K562 (cell line): ENCODE data around the gene GLIPR1L2. TPM values are rescaled to one million over a fixed set of nuclear protein-coding genes. Genes with fewer than 3 reads are reported as not detected.

Experiments used
- ATAC-seq: fragments of 200-7000 bp; cut with Tn5 transposase; 3 replicates; pipeline ENCODE4 v1.9.1; 2020; ENCODE audit warnings: moderate library complexity
- BruUV-seq: library from RNA; stranded (reverse); fragments of 400-500 nt; replicated peaks from 2 replicates; lab custom pipeline; 2021; lab: Mats Ljungman, UMichigan
- CTCF ChIA-PET: fragments of 300-600 bp; formaldehyde crosslinking; extraction: SDS; loops from one replicate; lab custom pipeline; 2021; ENCODE audit warnings: low intra/inter-chr PET ratio; lab: Yijun Ruan, JAX
- POLR2A ChIA-PET: fragments of 300-600, 350-650 bp; sonication (Branson Sonifier 250); formaldehyde crosslinking; extraction: SDS; loops from one replicate; lab custom pipeline; 2021; ENCODE audit warnings: antibody characterized with exemption, inconsistent platforms; lab: Yijun Ruan, JAX
- DNase-seq, 4 experiments: peaks; one replicate each; pipeline versions ENCODE4 v3.0.0 to v3.0.0-alpha.2; 2011 to 2018; ENCODE audit warnings: low spot score in 3 of 4, mixed read lengths in 3 of 4; ENCODE audit errors: extremely low read depth in 1 of 4
- FAIRE-seq: peaks from 2 replicates; lab custom pipeline; 2011; peaks lifted over from hg19 to GRCh38; lab: Jason Lieb, UNC
- H2AFZ ChIP-seq: 2 replicates; pipeline ENCODE4 v1.6.0; 2011; ENCODE audit warnings: low read depth, low read length, control low read depth, inconsistent platforms
- H3K27ac ChIP-seq: fragments of 200-600 bp; 3 replicates; pipeline ENCODE4 v1.8.0; 2011; ENCODE audit warnings: low read depth, mild to moderate bottlenecking, control low read depth, inconsistent platforms, low read length, moderate library complexity, mixed read lengths; ENCODE audit errors: extremely low read depth
- H3K27me3 ChIP-seq, 2 experiments: fragments of 300-600 bp in 1 of 2; 2 replicates in 1 of 2; 3 replicates in 1 of 2; pipeline versions ENCODE4 v1.6.0 to v1.8.0; 2011; ENCODE audit warnings: inconsistent platforms in 2 of 2, low read length in 2 of 2, mild to moderate bottlenecking in 1 of 2, mixed read lengths in 1 of 2, moderate library complexity in 1 of 2; ENCODE audit not compliant: control insufficient read depth in 2 of 2, insufficient read depth in 2 of 2
- H3K36me3 ChIP-seq: fragments of 300-600 bp; 3 replicates; pipeline ENCODE4 v1.8.0; 2011; ENCODE audit warnings: mild to moderate bottlenecking, low read length, inconsistent platforms; ENCODE audit not compliant: control insufficient read depth, insufficient read depth
- H3K4me1 ChIP-seq, 2 experiments: fragments of 200-600 bp in 1 of 2; replicated peaks in 1 of 2; 2 replicates in 1 of 2; 3 replicates in 1 of 2; pipeline versions ENCODE4 v1.5.1 to v1.8.0; 2011; ENCODE audit warnings: inconsistent platforms in 2 of 2, low read length in 2 of 2, mild to moderate bottlenecking in 1 of 2, mixed read lengths in 1 of 2, moderate library complexity in 1 of 2; ENCODE audit not compliant: control insufficient read depth in 2 of 2, insufficient read depth in 2 of 2
- H3K4me2 ChIP-seq: 2 replicates; pipeline ENCODE4 v1.6.1; 2011; ENCODE audit warnings: low read length, control low read depth, inconsistent platforms, mixed read lengths; ENCODE audit not compliant: insufficient read depth
- H3K4me3 ChIP-seq: fragments of 200-600 bp; sonication (generic), shearing (Covaris generic); 2 replicates; pipeline ENCODE4 v1.5.1; 2016; ENCODE audit warnings: control low read depth, inconsistent platforms
- H3K79me2 ChIP-seq: fragments of 200-600 bp; 3 replicates; pipeline ENCODE4 v1.8.0; 2011; ENCODE audit warnings: low read length, inconsistent platforms; ENCODE audit not compliant: control insufficient read depth, insufficient read depth
- H3K9ac ChIP-seq, 2 experiments: 2 replicates each; pipeline versions ENCODE4 v1.6.0 to v1.6.1; 2011; ENCODE audit warnings: low read depth in 2 of 2, low read length in 2 of 2, control low read depth in 1 of 2, inconsistent platforms in 1 of 2, mild to moderate bottlenecking in 1 of 2, mixed read lengths in 1 of 2; ENCODE audit not compliant: insufficient read depth in 1 of 2
- H3K9me1 ChIP-seq: one replicate; pipeline ENCODE4 v1.6.0; 2011; ENCODE audit warnings: inconsistent platforms, mild to moderate bottlenecking, low read length, moderate library complexity; ENCODE audit not compliant: control insufficient read depth, insufficient read depth
- H3K9me3 ChIP-seq: replicated peaks from 2 replicates; pipeline ENCODE4 v1.5.1; 2011; ENCODE audit warnings: low read depth, low read length, inconsistent platforms; ENCODE audit not compliant: control insufficient read depth, insufficient read depth
- H4K20me1 ChIP-seq: replicated peaks from 2 replicates; pipeline ENCODE4 v1.6.1; 2011; ENCODE audit warnings: low read length, inconsistent platforms, mixed read lengths; ENCODE audit not compliant: control insufficient read depth, insufficient read depth
- CEBPB ChIP-seq: fragments of 450-650 bp; IDR thresholded peaks from 2 replicates; pipeline ENCODE4 v1.6.1; 2016; ENCODE audit warnings: missing genetic modification characterization, missing compliant biosample characterization
- CEBPG ChIP-seq, 3 experiments: fragments of 200-800 bp in 1 of 3; sonication (Bioruptor generic) in 1 of 3; sonication (generic) in 1 of 3; formaldehyde crosslinking in 1 of 3; IDR thresholded peaks in 2 of 3; conservative IDR thresholded peaks in 1 of 3; 2 replicates each; pipeline versions ENCODE4 v1.6.1 to v1.8.0; 2016 to 2022; ENCODE audit warnings: missing compliant biosample characterization in 2 of 3, missing genetic modification characterization in 2 of 3, mild to moderate bottlenecking in 1 of 3, missing genetic modification reagents in 1 of 3
- EHMT2 ChIP-seq: fragments of 450-650 bp; IDR thresholded peaks from 2 replicates; pipeline ENCODE4 v1.6.1; 2018; ENCODE audit warnings: antibody characterized with exemption
- KLF6 ChIP-seq: fragments of 250-450 bp; sonication (Bioruptor Pico); IDR thresholded peaks from 2 replicates; pipeline ENCODE4 v1.4.0; 2020; ENCODE audit warnings: mild to moderate bottlenecking, moderate library complexity, borderline replicate concordance
- MBD2 ChIP-seq: sonication (generic); IDR thresholded peaks from 2 replicates; pipeline ENCODE4 v1.6.1; 2016; ENCODE audit warnings: low read depth, borderline replicate concordance
- SMARCA5 ChIP-seq: fragments of 450-650 bp; IDR thresholded peaks from 2 replicates; pipeline ENCODE4 v1.6.1; 2016
- WGBS: fragments of 100-300 bp; shearing (Covaris generic); methylation state at CpG from one replicate; pipeline ENCODE4 v1.1.6; 2016; ENCODE audit warnings: low coverage, mixed read lengths; ENCODE audit not compliant: insufficient coverage; ENCODE audit errors: missing lambda C conversion rate; 5-methylcytosine and 5-hydroxymethylcytosine counted together
- in situ Hi-C: fragments of 300-500 bp; cut with MboI; formaldehyde crosslinking; loops from 4 replicates; pipeline ENCODE4 v1.15.0; 2018; ENCODE audit warnings: inconsistent platforms, mixed read lengths
- intact Hi-C: fragments of 100-400 bp; cut with micrococcal nuclease; formaldehyde crosslinking; loops from 2 replicates; pipeline ENCODE4 v1.14.2; 2022
- polyA plus RNA-seq, 8 experiments: library from polyadenylated mRNA; depleted of rRNA in 4 of 8; stranded (reverse) in 5 of 8; unstranded in 3 of 8; fragments of >200 nt; fragmentation: Nextera tagmentation in 2 of 8; fragmentation: Illumina TruSeq in 1 of 8; extraction: Ambion mirVana in 2 of 8; extraction: Trizol in 1 of 8; gene quantifications; 2 replicates each; pipeline versions ENCODE4 v1.2.1 to v1.2.3, GENCODE V29; 2011 to 2014; ENCODE audit warnings: inconsistent platforms in 1 of 8, missing spikeins in 1 of 8
- total RNA-seq, 7 experiments: library from RNA; depleted of rRNA in 6 of 7; stranded (reverse); fragments of >200 nt in 6 of 7; fragmentation: Illumina TruSeq in 2 of 7; extraction: Trizol in 2 of 7; gene quantifications; 2 replicates each; pipeline versions ENCODE4 v1.2.1 to v1.2.3, GENCODE V29; 2011 to 2021; ENCODE audit warnings: low replicate concordance in 1 of 7

The GLIPR1L2 gene
- total and polyA plus RNA-seq, 9 of the 15 experiments (the other 6 are each of a cell fraction or from before 2014, with no cell fraction given): not detected

DNA sequence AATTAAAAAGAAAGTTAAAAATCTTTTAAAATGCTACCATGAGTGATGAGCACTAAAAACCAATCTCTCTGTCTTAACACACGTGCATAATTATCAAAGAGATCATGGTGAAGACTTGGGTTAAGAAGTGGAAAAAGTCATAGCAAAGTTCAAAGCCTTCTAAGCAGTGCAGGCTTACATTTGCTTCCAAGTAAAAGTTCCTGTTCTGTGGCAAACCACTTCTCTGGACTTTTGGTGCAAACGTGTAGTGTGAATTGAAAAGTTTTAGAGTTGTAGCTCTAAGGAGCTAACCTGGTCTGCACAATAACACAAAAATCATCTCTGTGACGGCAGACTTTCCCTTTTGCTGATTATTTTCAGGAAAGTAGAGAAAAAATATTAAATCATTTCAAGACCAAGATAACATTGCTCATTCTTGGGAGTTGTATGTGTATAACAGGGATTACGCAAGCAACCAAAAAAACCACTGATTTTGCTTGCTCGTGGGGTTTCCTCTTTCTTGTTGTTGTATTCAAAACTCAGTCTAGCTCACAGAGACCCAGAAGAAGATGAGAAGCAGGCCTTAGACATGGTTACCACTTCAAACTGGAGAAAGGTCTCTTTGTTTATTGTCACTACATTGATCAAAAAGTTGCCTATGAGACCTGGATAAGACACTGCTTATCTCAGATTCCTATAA is 87.4 kb downstream of the GLIPR1L2 start:
- ATAC-seq (no peak), DNase-seq (no peak), FAIRE-seq (no peak)
- Histone ChIP-seq H3K4me2 (no peak overlapping the region), H3K4me3 (no peak overlapping the region), H3K9me1 (no peaks in the 10 kb centered on the region), H3K9me3 (no peaks in the 10 kb centered on the region), H3K79me2 (no peaks in the 10 kb centered on the region), H3K4me1 (peaks cover 0 to 6% of the 10 kb centered on the region in 2 experiments; a peak in 4 of 5 replicates), H3K9ac (no peak overlapping the region), H3K27ac (no peak overlapping the region), H4K20me1 (no peaks in the 10 kb centered on the region), H2AFZ (no peak overlapping the region), H3K27me3 (no peaks in the 10 kb centered on the region), H3K36me3 (no peaks in the 10 kb centered on the region)
- ChIA-PET POLR2A (no interaction called here), CTCF (no interaction called here)
- in situ Hi-C loops (no loop called here), intact Hi-C loops (no loop called here)
- 10% methylated on average over 5 of the region's 5 CpGs for WGBS
- TF ChIP-seq EHMT2 (no peak), CEBPG (CRISPR knock-in tag; IDR thresholded peaks at IDR 0.05) (no peak), CEBPG (tag; conservative IDR thresholded peaks at IDR 0.05 in 1 of 2, IDR thresholded peaks at IDR 0.05 in 1 of 2) (peak; percentile 51 to 55; a peak in 2 of 4 replicates), CEBPB (tag) (peak; percentile 73), MBD2 (no peak), SMARCA5 (no peak), KLF6 (CRISPR knock-in tag) (no peak)
- no TSS peak for BruUV-seq
